ENCODE results near the gene ECM2. TPM values are rescaled to one million over a fixed set of nuclear protein-coding genes. Genes with fewer than 3 reads are reported as not detected.

ECM2 gene
- total RNA-seq, 4 donors from 2014 or later = 57.8 to 131 (median 71.2) TPM

DNA sequence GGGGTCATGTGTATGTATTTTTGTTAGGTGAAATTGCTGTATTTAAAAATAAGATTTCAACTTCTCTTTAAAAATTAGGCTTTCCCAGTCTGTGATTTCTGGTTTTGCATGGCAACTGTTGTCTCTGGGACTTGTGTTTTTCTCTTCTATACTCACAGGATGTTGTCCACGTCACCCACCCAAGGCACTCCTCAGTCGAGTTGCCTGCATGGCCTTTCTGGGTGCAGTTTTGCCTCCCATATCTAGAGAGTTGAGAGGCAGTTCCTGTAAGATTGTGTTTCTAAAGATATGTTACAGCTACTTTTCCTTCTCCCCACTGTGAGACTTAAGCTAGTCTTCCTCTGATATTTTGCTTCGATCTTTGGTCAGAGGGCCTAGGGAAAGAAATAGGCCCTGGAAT lies 51.2 kb downstream of the ECM2 start:
- TF ChIP-seq, protein P1, sequence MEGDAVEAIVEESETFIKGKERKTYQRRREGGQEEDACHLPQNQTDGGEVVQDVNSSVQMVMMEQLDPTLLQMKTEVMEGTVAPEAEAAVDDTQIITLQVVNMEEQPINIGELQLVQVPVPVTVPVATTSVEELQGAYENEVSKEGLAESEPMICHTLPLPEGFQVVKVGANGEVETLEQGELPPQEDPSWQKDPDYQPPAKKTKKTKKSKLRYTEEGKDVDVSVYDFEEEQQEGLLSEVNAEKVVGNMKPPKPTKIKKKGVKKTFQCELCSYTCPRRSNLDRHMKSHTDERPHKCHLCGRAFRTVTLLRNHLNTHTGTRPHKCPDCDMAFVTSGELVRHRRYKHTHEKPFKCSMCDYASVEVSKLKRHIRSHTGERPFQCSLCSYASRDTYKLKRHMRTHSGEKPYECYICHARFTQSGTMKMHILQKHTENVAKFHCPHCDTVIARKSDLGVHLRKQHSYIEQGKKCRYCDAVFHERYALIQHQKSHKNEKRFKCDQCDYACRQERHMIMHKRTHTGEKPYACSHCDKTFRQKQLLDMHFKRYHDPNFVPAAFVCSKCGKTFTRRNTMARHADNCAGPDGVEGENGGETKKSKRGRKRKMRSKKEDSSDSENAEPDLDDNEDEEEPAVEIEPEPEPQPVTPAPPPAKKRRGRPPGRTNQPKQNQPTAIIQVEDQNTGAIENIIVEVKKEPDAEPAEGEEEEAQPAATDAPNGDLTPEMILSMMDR (IDR thresholded peaks at IDR 0.05; ENCODE audit: low read depth) = no peak

- TF ChIP-seq, protein P1 (IDR thresholded peaks at IDR 0.05; ENCODE audit: low read depth) = no peak
These were observed 51.9 kb downstream of the ECM2 start for GRCh38 chr9:92483627-92484545.

DNA sequence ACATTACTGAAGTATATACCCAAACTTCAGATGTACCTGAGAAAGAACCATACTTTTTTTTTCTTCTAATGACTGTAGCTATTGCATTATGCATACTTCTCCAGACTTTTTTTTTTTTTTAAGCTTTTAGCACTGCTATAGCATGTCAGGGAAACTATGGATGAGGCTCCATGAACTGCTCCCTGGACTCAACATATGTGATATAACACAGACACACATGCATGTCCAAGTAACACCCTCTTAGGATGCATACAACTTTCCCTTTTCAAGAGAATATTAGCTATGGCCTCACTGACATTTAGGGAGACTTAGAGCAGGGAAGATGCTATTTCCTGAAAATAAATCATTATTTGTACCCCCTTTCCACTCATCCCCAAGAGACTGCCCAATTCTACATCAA lies 53.0 kb downstream of the ECM2 start:
- TF ChIP-seq, protein P1 (IDR thresholded peaks at IDR 0.05; ENCODE audit: low read depth) = no peak

- TF ChIP-seq, protein P1 (IDR thresholded peaks at IDR 0.05; ENCODE audit: low read depth) = no peak
These were observed 53.5 kb downstream of the ECM2 start, which contains the start of gene ASPN for GRCh38 chr9:92482329-92482728. Gene ASPN, minus strand, starts transcription at chr9:92482506.

- TF ChIP-seq, protein P1 (IDR thresholded peaks at IDR 0.05; ENCODE audit: low read depth) = no peak
These were observed 54.7 kb downstream of the ECM2 start for GRCh38 chr9:92480986-92481633.

GRCh38 chr9:92480291-92480771 lies 55.5 kb downstream of the ECM2 start:
- TF ChIP-seq, protein P1 (IDR thresholded peaks at IDR 0.05; ENCODE audit: low read depth) = no peak

DNA sequence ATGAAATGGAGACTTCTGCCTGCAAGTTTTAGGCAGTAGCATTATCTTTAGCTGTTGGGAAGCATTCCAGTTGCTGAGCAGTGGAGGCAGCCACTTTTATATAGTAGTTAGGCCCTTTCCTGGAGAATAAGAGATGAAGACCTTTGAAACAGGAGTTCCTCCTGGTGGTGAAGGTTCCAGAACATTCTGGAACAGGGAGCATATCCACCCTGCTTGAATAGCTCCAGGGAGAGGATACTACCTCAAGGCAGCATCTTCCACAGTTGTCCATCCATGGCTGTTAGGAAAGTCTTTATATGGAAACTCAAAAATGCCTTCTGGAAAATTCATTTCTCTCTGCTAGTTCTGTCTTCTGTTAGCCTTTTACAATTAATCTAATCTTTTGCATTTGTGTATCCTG lies 56.4 kb downstream of the ECM2 start:
- TF ChIP-seq, protein P1 (IDR thresholded peaks at IDR 0.05; ENCODE audit: low read depth) = no peak
